ENCODE measurements around the gene ADA.

The ADA gene

GRCh38 chr20:44644667-44645131 lies 6.8 kb downstream of the ADA start:
- no peak for DNase-seq (ENCODE audit: low read depth)

DNA sequence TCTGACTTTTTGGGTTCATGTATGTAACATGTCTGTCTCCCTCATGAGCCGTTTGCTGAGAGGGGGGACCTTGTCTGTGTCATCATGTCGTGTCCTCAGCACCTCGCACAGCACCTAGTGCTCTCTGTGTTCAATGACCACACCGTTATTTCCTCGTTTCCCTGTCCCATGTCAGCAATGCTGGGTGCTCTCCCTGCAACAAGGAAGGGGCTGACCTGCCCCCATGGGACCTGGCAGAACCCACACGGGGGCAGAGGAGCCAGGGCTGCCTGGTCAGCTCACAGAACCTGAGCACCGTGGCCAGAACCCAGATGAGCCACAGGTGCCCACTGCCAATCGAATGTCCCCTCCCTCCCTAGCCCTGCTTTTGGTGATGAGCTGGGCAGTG lies 7.3 kb downstream of the ADA start:
- no peak for DNase-seq (ENCODE audit: low read depth)

GRCh38 chr20:44643596-44644229 lies 7.8 kb downstream of the ADA start:
- DNase-seq (ENCODE audit: low read depth): no peak

GRCh38 chr20:44643154-44643519 lies 8.4 kb downstream of the ADA start:
- DNase-seq (ENCODE audit: low read depth): no peak

- no peak for DNase-seq (ENCODE audit: low read depth)
Measured at GRCh38 chr20:44642203-44643153, 9.0 kb downstream of the ADA start.

DNA sequence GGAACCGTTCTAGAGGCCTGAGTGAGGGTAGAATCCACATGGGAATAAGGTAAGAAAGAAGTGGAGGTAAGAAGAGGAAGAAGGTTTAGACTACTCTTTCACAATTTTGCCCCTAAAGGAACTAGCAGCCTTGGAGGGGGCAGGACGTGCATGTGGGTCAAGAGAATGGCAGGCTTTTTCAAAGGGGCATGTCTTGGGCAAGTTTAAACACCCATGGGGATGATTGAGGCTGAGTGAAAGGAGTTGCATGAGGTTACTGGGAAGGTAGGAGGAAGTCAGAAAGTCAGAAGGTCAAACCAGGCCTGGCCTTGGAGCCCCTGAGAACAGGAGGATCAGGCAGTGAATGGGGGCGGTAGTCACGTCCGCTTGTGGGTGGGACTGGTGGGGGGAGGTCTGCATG lies 10.2 kb downstream of the ADA start:
- no peak for DNase-seq (ENCODE audit: low read depth)

DNA sequence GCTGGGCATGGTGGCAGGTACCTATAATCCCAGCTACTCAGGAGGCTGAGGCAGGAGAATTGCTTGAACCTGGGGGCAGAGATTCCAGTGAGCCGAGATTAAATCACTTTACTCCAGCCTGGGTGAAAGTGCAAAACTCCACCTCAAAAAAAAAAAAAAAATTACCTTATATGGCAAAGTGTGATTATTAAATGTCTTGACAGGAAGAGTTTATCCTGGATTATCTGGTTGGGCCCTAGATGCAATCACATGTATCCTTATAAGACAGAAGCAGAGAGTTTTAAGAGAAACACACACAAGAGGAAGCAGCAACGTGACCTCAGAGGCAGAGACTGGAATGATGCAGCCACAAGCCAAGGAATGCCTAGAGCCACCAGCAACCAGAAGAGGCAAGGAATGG lies 11.0 kb downstream of the ADA start:
- DNase-seq (ENCODE audit: low read depth): no peak

DNA sequence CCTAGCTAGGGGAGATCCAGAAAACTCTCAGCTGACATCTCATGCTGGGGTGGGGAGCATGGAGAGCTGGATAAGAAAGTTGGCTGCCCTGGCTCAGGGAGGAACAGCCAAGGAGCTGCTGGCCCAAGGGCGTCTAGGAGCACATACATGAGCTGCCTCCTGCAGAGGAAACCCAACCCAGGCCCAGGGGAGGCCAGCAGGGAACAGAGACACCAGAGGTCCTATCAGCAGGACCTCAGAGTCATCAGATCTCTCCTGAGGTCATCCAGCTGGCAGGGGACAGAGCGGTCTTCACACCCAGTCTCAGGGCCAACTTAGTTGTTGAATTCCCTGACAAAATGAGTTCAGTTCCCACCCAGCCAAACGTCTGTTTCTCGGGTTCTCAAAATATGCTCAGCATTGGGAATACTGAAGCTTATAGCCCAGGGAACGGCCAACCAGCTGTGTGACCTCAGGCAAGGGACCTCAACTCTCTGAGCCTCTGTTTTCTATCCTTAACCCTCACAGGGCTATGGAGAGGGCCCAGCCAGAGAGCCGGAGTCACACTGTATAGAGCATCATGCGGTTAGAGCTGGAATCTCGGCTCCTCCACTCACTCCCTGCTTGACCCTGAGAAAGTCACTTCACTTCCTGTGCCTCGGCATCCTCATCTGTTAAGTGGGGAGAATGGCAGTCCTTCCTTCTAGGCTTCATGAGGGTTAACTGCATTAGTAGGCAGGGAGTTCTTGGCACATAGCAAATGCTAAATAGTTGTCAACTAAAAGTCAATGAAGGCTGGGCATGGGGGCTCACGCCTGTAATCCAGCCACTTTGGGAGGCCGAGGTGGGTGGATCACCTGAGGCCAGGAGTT lies 13.8 kb downstream of the ADA start:
- DNase-seq (ENCODE audit: low read depth): no peak

- DNase-seq (ENCODE audit: low read depth): no peak
Measured at GRCh38 chr20:44637042-44637441, 14.5 kb downstream of the ADA start.

- no peak for DNase-seq (ENCODE audit: low read depth)
Measured at GRCh38 chr20:44635877-44636276, 15.6 kb downstream of the ADA start.

DNA sequence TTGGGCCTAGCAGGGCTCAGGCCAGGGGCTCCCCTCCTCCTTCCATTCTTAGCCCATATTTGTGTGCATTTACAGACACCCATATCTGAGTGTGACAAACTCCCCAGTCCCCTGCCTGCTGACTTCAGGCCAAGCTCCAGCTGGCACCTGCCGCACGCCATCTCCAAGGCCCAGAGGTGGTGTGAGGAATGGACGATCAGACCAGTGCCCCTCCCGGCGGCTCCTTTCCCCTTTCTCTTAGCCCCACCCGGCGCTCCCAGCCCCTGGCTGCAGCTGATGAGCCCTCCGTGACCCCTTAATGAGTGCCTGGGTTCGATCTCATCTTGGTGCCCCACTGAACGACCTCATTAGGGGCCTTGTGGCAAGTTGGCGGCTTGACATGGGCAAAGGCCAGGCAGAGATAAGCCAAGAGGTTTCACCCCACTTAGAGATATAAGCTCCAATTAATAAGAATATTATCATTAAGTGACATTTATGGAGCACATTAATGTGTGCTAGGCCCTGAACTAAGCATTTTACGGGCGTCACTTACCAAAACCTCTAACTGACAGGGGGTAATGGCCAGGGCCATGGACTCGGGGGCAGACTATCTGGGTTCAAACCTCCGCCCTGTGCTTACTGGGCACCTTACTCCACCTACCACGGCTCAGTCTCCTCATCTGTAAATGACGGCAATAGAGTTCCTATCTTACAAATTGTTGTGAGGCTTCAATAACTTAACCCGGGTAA lies 17.5 kb downstream of the ADA start:
- no peak for DNase-seq (ENCODE audit: low read depth)

- DNase-seq (ENCODE audit: low read depth): no peak
Measured at GRCh38 chr20:44633187-44633810, 18.2 kb downstream of the ADA start.

DNA sequence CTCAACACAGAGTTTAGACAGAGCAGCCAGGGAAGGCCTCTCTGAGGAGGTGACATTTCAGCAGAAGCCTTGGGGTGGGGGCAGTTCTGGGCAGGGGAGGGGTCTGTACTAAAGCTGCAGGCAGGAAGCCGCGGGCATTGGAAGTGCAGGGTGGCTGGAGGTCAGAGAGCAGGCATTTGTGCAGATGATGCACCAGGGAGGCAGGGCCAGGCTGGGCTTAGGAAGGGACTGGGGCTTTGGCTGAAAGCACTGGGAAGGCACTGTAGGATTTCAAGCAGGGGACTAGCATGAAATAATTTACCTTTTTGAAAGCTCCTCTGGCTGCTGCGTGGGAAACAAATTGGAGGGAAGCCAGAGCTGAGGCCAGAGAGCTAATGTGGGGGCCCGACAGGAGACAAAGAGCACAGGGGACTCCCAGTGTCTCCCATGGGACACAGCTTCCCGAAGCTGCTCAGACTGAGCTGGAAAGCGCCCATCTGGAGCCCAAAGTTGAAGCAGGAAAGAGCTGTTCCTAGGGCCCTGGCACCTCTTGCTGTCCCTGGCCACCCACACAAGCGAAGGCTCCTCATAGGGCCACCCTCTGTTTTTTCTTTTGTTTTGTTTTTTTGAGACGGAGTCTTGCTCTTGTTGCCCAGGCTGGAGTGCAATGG lies 19.3 kb downstream of the ADA start:
- DNase-seq (ENCODE audit: low read depth): no peak

GRCh38 chr20:44630297-44630696 lies 21.2 kb downstream of the ADA start:
- DNase-seq (ENCODE audit: low read depth): no peak

- DNase-seq (ENCODE audit: low read depth): no peak
Measured at GRCh38 chr20:44629542-44629941, 22.0 kb downstream of the ADA start.

DNA sequence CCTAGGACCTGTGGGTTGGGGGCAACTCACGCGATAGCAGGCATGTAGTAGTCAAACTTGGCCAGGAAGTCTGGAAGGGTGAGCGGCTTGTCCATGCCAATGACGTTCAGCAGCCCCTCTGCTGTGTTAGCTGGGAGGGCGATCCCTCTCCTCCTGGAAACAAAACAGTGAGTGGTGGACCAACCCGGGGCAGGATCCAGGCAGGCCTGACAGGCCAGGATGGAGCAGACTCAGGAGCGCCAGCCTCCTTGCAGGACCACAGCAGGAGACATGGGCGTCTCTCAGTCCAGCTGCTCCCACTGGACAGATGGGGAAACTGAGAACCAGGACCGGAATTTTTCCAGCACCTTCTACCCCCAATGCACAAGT lies 22.5 kb downstream of the ADA start:
- no peak for DNase-seq (ENCODE audit: low read depth)

GRCh38 chr20:44627364-44628010 lies 24.0 kb downstream of the ADA start:
- DNase-seq (ENCODE audit: low read depth): no peak

- DNase-seq (ENCODE audit: low read depth): no peak
Measured at GRCh38 chr20:44626278-44626677, 25.2 kb downstream of the ADA start.

DNA sequence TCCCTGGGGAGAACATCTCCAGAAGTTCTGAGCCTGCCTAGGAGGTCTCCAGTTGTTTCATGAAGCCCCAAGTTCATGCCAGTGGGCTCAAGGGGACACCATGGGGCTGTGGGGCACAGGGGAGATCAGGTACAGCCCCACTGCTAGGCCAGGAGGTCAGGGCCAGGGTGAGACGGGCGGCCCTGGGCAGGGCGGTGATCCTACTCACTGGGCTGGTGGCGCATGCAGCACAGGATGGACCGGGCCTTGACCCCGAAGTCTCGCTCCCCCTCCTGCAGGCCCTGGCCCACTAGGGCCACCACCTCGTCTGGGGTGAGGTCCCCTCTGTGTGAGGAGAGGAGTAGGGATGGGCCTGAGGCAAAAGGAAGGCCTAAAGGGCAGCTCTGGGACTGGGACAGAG lies 26.1 kb downstream of the ADA start:
- DNase-seq (ENCODE audit: low read depth): no peak

- DNase-seq (ENCODE audit: low read depth): no peak
Measured at GRCh38 chr20:44624743-44625271, 26.7 kb downstream of the ADA start.
